Panc1 (cell line): ENCODE data around the gene ARF1. TPM values are rescaled to one million over a fixed set of nuclear protein-coding genes. Genes with fewer than 3 reads are reported as not detected.

Source experiments
- ATAC-seq: fragments of 200-7000 bp; cut with Tn5 transposase; 2 replicates; pipeline ENCODE4 v1.9.1; 2020; ENCODE audit warnings: mild to moderate bottlenecking, moderate library complexity
- BruUV-seq: library from RNA; stranded (reverse); fragments of 400-500 nt; replicated peaks from 2 replicates; lab custom pipeline; 2021; lab: Mats Ljungman, UMichigan
- CTCF ChIA-PET: fragments of 300-600 bp; sonication (Branson Sonifier 250); formaldehyde crosslinking; loops from one replicate; lab custom pipeline; 2022; ENCODE audit warnings: antibody characterized with exemption; lab: Charles Lee
- POLR2A ChIA-PET: fragments of 300-600 bp; sonication (Branson Sonifier 250); formaldehyde crosslinking; loops from one replicate; lab custom pipeline; 2022; ENCODE audit warnings: antibody characterized with exemption; lab: Charles Lee
- DNase-seq: peaks from one replicate; pipeline ENCODE4 v3.0.0-alpha.2; 2010; ENCODE audit warnings: low read depth, low spot score
- H3K27ac ChIP-seq: 2 replicates; pipeline ENCODE4 v1.5.1; 2011; ENCODE audit warnings: mild to moderate bottlenecking, low read length, inconsistent platforms
- H3K27me3 ChIP-seq: fragments of 200-500 bp; sonication (Bioruptor generic); 2 replicates; pipeline ENCODE4 v1.6.0; 2014; ENCODE audit warnings: low read length, inconsistent platforms; ENCODE audit not compliant: control insufficient read depth, insufficient read depth
- H3K36me3 ChIP-seq: fragments of 200-500 bp; sonication (Bioruptor generic); 2 replicates; pipeline ENCODE4 v1.5.1; 2014; ENCODE audit warnings: inconsistent platforms, mild to moderate bottlenecking, low read length, moderate library complexity; ENCODE audit not compliant: control insufficient read depth, insufficient read depth
- H3K4me1 ChIP-seq: 2 replicates; pipeline ENCODE4 v1.5.1; 2011; ENCODE audit warnings: inconsistent platforms, mild to moderate bottlenecking, low read length, moderate library complexity; ENCODE audit not compliant: control insufficient read depth, insufficient read depth
- H3K4me3 ChIP-seq, 2 experiments: 2 replicates each; pipeline ENCODE4 v1.5.1; 2011 to 2012; ENCODE audit warnings: low read depth in 2 of 2, low read length in 2 of 2, mild to moderate bottlenecking in 2 of 2, inconsistent platforms in 1 of 2, moderate library complexity in 1 of 2
- H3K9me3 ChIP-seq: fragments of 200-500 bp; sonication (Bioruptor generic); 2 replicates; pipeline ENCODE4 v1.5.1; 2014; ENCODE audit warnings: low read depth, mild to moderate bottlenecking, inconsistent platforms, low read length, moderate library complexity; ENCODE audit not compliant: control insufficient read depth, insufficient read depth
- POLR2AphosphoS5 ChIP-seq: IDR thresholded peaks from 2 replicates; pipeline ENCODE4 v1.6.1; 2012; ENCODE audit warnings: mild to moderate bottlenecking, low read depth, low read length, moderate library complexity
- REST ChIP-seq, 2 experiments: IDR thresholded peaks; 2 replicates each; pipeline ENCODE4 v1.6.1; 2011 to 2012; ENCODE audit warnings: low read depth in 2 of 2, control low read depth in 1 of 2, low read length in 1 of 2, mild to moderate bottlenecking in 1 of 2, moderate library complexity in 1 of 2; ENCODE audit not compliant: insufficient read depth in 1 of 2
- SIN3A ChIP-seq: IDR thresholded peaks from 2 replicates; pipeline ENCODE4 v1.6.1; 2012; ENCODE audit warnings: low read depth, mild to moderate bottlenecking, low read length, moderate library complexity, borderline replicate concordance; ENCODE audit not compliant: insufficient read depth
- TCF7L2 ChIP-seq: IDR thresholded peaks from 2 replicates; pipeline ENCODE4 v1.6.1; 2011; ENCODE audit warnings: mild to moderate bottlenecking, low read depth, low read length, inconsistent platforms
- in situ Hi-C: cut with HindIII; loops from 2 replicates; pipeline ENCODE4 v1.10.0; 2016; ENCODE audit warnings: low sequenced_read_pairs, low pct_unique_long_range_greater_than_20kb
- intact Hi-C: fragments of 100-400 bp; cut with micrococcal nuclease; formaldehyde crosslinking; loops from one replicate; pipeline ENCODE4 v1.10.0; 2022; ENCODE audit not compliant: unreplicated experiment
- total RNA-seq: library from RNA; stranded (reverse); gene quantifications from one replicate; pipeline ENCODE4 v1.2.1, GENCODE V29; 2021; ENCODE audit not compliant: unreplicated experiment
- TF ChIP-seq, protein P1 (sequence below): fragments of 450-650 bp; IDR thresholded peaks from 2 replicates; pipeline ENCODE4 v1.5.1; 2017; ENCODE audit warnings: mild to moderate bottlenecking

The ARF1 gene
- total RNA-seq, 1 experiment from 2014 or later, result 321 TPM

GRCh38 chr1:228039006-228039903 is 43.3 kb upstream of the ARF1 start:
- POLR2A ChIA-PET, result interaction anchor here (0.6 kb wide), 2 partner anchors 89 to 309 kb away, joined by 4 to 5 read pairs; no protein-coding TSS in a partner anchor
- in situ Hi-C loops (no loop called here), intact Hi-C loops (no loop called here)
- CTCF ChIA-PET, result no interaction called here
- DNase-seq (no peak), ATAC-seq (no peak)
- TF ChIP-seq POLR2AphosphoS5 (no peak), TCF7L2 (no peak), REST (IDR thresholded peaks at IDR 0.05; ENCODE audit: insufficient read depth in 1 of 2, low read depth in 2 of 2, low read length in 1 of 2) (no peak), SIN3A (no peak)
- TF ChIP-seq, protein P1, sequence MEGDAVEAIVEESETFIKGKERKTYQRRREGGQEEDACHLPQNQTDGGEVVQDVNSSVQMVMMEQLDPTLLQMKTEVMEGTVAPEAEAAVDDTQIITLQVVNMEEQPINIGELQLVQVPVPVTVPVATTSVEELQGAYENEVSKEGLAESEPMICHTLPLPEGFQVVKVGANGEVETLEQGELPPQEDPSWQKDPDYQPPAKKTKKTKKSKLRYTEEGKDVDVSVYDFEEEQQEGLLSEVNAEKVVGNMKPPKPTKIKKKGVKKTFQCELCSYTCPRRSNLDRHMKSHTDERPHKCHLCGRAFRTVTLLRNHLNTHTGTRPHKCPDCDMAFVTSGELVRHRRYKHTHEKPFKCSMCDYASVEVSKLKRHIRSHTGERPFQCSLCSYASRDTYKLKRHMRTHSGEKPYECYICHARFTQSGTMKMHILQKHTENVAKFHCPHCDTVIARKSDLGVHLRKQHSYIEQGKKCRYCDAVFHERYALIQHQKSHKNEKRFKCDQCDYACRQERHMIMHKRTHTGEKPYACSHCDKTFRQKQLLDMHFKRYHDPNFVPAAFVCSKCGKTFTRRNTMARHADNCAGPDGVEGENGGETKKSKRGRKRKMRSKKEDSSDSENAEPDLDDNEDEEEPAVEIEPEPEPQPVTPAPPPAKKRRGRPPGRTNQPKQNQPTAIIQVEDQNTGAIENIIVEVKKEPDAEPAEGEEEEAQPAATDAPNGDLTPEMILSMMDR, result no peak
- Histone ChIP-seq H3K27me3 (no peaks in the 10 kb centered on the region), H3K9me3 (no peaks in the 10 kb centered on the region), H3K27ac (no peak overlapping the region), H3K4me1 (peaks cover 7% of the 10 kb centered on the region; the same call in 1 of the 2 replicates), H3K36me3 (no peaks in the 10 kb centered on the region), H3K4me3 (no peak overlapping the region)
- no TSS peak for BruUV-seq

GRCh38 chr1:228039986-228040385 is 42.5 kb upstream of the ARF1 start:
- in situ Hi-C loops, result no loop called here
- ATAC-seq, result no peak
- POLR2A ChIA-PET, result interaction anchor here (0.6 kb wide), 1 partner anchor 310 kb away, joined by 5 read pairs; no protein-coding TSS in a partner anchor

More at GRCh38 chr1:228039986-228040385, 42.5 kb upstream of the ARF1 start:
- H3K4me3 ChIP-seq, result no peak overlapping the region
- BruUV-seq, result no TSS peak
- no peak overlapping the region for H3K27ac ChIP-seq
- CTCF ChIA-PET, result no interaction called here
- peaks cover 7% of the 10 kb centered on the region; the same call in 1 of the 2 replicates for H3K4me1 ChIP-seq
- intact Hi-C loops, result no loop called here
- H3K27me3 ChIP-seq, result no peaks in the 10 kb centered on the region
- DNase-seq, result no peak
- TF ChIP-seq POLR2AphosphoS5, result no peak
- TF ChIP-seq, protein P1, result no peak
- no peak for TF ChIP-seq REST (IDR thresholded peaks at IDR 0.05; ENCODE audit: insufficient read depth in 1 of 2, low read depth in 2 of 2, low read length in 1 of 2)
- TF ChIP-seq SIN3A, result no peak
- TF ChIP-seq TCF7L2, result no peak
- no peaks in the 10 kb centered on the region for H3K9me3 ChIP-seq
- H3K36me3 ChIP-seq, result no peaks in the 10 kb centered on the region
